Coronary artery (tissue), 2 donors: ENCODE measurements around the gene WT1.

Experiments used
- DNase-seq: peaks from one replicate; pipeline ENCODE4 v3.0.0-alpha.2; 2017; ENCODE audit warnings: low spot score
- H3K27ac ChIP-seq, 2 donors: fragments of 200-600 bp; sonication (generic); one replicate each; pipeline ENCODE4 v1.5.1; 2016 to 2019
- H3K4me3 ChIP-seq: fragments of 200-600 bp; sonication (generic); 2 replicates; pipeline ENCODE4 v1.5.1; 2016; ENCODE audit warnings: mild to moderate bottlenecking, moderate library complexity
- TF ChIP-seq, protein P1 (sequence below): fragments of 200-600 bp; sonication (generic); IDR thresholded peaks from one replicate; pipeline ENCODE4 v1.5.1; 2019; ENCODE audit warnings: antibody characterized with exemption

The WT1 gene

DNA sequence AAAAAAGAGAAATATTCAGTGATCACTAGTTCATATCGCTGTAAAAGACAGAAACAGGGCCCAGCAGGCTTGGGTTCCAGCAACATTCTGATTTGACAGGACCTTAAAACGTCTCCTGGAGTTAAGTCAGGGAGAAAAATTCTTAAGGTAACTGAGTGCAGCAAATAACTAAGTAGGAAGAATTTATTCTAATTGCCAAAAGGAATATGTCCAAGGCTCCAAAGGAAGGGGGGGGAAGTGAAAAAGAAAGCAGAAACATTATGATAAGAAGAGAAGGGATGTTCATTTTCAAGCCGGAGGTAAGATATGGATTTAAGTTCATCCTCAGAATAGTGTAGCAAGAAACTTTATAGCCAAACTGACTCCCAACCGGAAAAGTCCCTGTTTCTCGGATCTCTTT lies 90.4 kb downstream of the WT1 start:
- Histone ChIP-seq H3K27ac (no peak overlapping the region), H3K4me3 (no peak overlapping the region)
- TF ChIP-seq, protein P1, sequence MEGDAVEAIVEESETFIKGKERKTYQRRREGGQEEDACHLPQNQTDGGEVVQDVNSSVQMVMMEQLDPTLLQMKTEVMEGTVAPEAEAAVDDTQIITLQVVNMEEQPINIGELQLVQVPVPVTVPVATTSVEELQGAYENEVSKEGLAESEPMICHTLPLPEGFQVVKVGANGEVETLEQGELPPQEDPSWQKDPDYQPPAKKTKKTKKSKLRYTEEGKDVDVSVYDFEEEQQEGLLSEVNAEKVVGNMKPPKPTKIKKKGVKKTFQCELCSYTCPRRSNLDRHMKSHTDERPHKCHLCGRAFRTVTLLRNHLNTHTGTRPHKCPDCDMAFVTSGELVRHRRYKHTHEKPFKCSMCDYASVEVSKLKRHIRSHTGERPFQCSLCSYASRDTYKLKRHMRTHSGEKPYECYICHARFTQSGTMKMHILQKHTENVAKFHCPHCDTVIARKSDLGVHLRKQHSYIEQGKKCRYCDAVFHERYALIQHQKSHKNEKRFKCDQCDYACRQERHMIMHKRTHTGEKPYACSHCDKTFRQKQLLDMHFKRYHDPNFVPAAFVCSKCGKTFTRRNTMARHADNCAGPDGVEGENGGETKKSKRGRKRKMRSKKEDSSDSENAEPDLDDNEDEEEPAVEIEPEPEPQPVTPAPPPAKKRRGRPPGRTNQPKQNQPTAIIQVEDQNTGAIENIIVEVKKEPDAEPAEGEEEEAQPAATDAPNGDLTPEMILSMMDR, result no peak
- no peak for DNase-seq

DNA sequence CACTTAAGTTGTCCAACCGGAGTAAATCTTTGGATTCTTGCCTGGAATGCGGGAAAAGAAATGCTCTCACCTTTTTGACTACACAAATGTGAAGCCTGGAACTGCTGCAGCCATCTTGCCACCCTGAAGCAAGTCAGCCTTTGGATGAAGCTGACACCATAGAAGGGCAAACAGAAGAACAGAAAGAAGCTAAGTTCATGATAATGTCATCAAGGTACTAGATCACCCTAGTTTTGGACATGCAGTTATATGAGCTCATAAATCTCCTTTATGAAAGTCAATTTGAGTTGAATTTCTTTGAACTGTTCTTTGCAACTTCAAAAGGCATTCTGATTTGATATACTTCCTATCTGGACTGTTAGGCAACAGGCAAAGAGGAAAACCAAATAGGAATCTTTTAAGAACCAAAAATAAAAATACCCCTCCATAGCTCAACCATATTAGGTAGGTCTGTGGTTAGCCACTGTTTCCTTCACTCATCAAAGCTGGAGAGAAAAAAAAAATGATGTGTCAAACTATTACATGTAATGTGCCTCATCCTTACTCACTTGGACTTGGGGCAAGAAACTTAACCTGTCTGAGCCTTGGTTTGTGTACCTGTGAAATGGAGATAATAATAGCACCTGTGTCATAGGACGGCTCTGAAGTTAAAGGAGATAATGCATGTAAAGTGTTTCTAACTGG lies 91.9 kb downstream of the WT1 start:
- TF ChIP-seq, protein P1, result no peak
- no peak for DNase-seq
- H3K4me3 ChIP-seq, result no peak overlapping the region
- H3K27ac ChIP-seq, result no peak overlapping the region

DNA sequence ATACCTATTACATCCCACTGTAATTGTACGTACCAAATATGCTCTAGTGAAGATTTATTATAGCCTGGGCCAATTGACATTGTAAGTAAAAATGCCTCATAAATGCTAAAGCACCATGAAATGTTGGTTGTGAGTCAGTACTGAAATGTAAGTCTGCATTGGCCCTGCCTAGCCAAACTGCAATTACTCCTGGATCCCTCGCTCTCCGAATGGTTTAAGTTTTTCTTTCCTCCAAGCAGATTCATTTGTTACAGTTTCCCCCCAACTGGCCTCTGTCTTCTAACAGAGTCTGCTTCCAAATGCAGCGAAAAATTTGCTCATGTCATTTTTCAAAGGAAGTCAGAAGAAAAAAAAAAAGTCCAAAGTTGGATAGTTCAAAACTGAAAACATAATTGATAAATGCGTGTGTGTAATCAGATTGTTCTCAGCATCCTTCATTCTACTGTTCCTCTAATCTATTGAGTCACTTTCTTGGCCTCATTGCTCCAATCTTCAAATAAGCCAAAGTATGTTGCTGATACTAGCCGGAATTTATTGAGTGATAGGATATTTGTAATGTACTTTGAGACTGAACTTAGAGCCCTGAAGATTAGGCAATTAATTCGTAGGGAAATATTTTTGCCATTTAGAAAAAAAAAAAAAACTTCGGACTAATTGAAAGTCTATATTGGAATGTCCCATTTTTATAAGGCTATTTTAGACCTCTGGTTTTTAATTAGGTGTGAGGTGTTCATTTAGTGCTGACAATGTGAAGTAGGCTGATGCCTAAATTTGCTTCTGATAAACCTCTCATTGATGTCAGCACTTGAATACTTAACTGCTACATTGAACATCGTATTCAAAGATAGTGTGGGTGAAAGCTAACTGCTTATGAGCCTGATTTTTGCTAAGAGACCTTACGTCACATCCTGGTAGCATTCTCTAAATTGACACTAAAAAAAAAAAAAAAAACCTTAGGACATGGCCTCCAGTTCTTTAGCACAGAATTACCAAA lies 93.4 kb downstream of the WT1 start:
- DNase-seq, result no peak
- H3K27ac ChIP-seq, result no peak overlapping the region
- TF ChIP-seq, protein P1, result no peak
- no peak overlapping the region for H3K4me3 ChIP-seq

- no peak for DNase-seq
- Histone ChIP-seq H3K27ac (no peak overlapping the region), H3K4me3 (no peak overlapping the region)
- TF ChIP-seq, protein P1, result no peak
These were observed 95.2 kb downstream of the WT1 start for GRCh38 chr11:32340181-32340580.
